ENCODE data around the gene EIF2A. TPM values are rescaled to one million over a fixed set of nuclear protein-coding genes. Genes with fewer than 3 reads are reported as not detected.

Gene EIF2A
- polyA plus RNA-seq, 2 of the 4 experiments (the other 2 are of a cell fraction): 105 to 141 TPM

GRCh38 chr3:150515210-150515609 lies 31.4 kb upstream of the EIF2A start:
- no peak for FAIRE-seq
- no peak for DNase-seq (ENCODE audit: low read depth in 1 of 2, low spot score in 1 of 2)
- CTCF ChIA-PET: no interaction called here
- POLR2A ChIA-PET: interaction anchor here (0.7 to 1.0 kb wide), 2 partner anchors 31 to 62 kb away, joined by 3 to 4 read pairs; partner anchors contain the start of genes EIF2A and SERP1
- TF ChIP-seq NFE2L2 (conservative IDR thresholded peaks at IDR 0.05; ENCODE audit: low read length) (peak; percentile 82), MYC (IDR thresholded peaks at IDR 0.05; ENCODE audit: borderline replicate concordance, low read length) (no peak), MAFK (IDR thresholded peaks at IDR 0.05; ENCODE audit: partially characterized antibody) (peak; percentile 92)
- no peak overlapping the region for H3K27ac ChIP-seq
- H3K9me3 ChIP-seq: no peaks in the 10 kb centered on the region
- ATAC-seq: no peak
- H3K4me1 ChIP-seq: no peaks in the 10 kb centered on the region
- no peak overlapping the region for H3K4me3 ChIP-seq
- H3K4me2 ChIP-seq: no peak overlapping the region
- WGBS (ENCODE audit: missing lambda C conversion rate): 82% methylated on average over 4 of the region's 4 CpGs

DNA sequence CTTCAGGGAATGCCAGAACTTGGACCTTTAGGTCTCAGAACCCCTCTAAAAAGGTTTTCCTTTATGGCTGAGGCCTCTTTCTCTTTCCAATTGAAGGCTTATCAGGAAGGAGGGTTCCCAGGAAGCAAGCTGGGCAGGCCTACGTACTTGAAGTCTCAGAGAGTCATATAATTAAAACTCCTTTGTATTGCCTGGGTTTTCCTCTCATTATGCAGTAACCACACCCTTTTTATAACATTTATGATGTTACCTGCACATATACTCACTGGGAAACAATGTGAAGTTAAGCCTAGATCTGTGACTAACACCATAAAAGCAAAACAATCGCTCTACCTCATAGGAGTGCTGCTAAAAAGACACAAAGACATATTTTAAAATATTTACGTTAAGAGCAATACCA lies 27.6 kb upstream of the EIF2A start:
- CTCF ChIA-PET: interaction anchor here (1.1 to 1.3 kb wide), 2 partner anchors 16 to 291 kb away, joined by 3 read pairs; no protein-coding TSS in a partner anchor
- ATAC-seq: no peak
- FAIRE-seq: no peak

GRCh38 chr3:150520408-150520807 lies 26.2 kb upstream of the EIF2A start:
- POLR2A ChIA-PET: no interaction called here
- ATAC-seq (peak; percentile 34 to 45; a peak in 3 of 6 replicates), DNase-seq (ENCODE audit: low read depth in 1 of 2, low spot score in 1 of 2) (no peak), FAIRE-seq (no peak)
- no peaks in the 10 kb centered on the region for H3K9me3 ChIP-seq
- H3K4me2 ChIP-seq: peak overlapping the region; percentile 65
- H3K27ac ChIP-seq: no peak overlapping the region
- no peak for TF ChIP-seq MAX (IDR thresholded peaks at IDR 0.05)
- no peak for TF ChIP-seq CHD2 (IDR thresholded peaks at IDR 0.05; ENCODE audit: low read length, partially characterized antibody)
- TF ChIP-seq BCL3 (IDR thresholded peaks at IDR 0.05): no peak
- TF ChIP-seq RAD21 (conservative IDR thresholded peaks at IDR 0.05 in 1 of 2, IDR thresholded peaks at IDR 0.05 in 1 of 2): no peak
- no peak for TF ChIP-seq NFE2L2 (conservative IDR thresholded peaks at IDR 0.05; ENCODE audit: low read length)
- no peak for TF ChIP-seq EHMT2 (IDR thresholded peaks at IDR 0.05; ENCODE audit: low read depth)
- TF ChIP-seq MYC (IDR thresholded peaks at IDR 0.05; ENCODE audit: borderline replicate concordance, low read length): no peak
- no peak for TF ChIP-seq FOXS1 (CRISPR knock-in tag; IDR thresholded peaks at IDR 0.05)
- TF ChIP-seq BHLHE40 (IDR thresholded peaks at IDR 0.05; ENCODE audit: low read depth, low read length): no peak
- no peak for TF ChIP-seq CHD4 (IDR thresholded peaks at IDR 0.05; ENCODE audit: borderline replicate concordance)
- no peak for TF ChIP-seq RARB (CRISPR knock-in tag; IDR thresholded peaks at IDR 0.05)
- WGBS (ENCODE audit: missing lambda C conversion rate): 63% methylated on average over 24 of the region's 24 CpGs
- H3K4me1 ChIP-seq: no peaks in the 10 kb centered on the region
- peak overlapping the region; percentile 39 for H3K4me3 ChIP-seq
- CTCF ChIA-PET: interaction anchor here (0.6 to 2.4 kb wide), 4 partner anchors 11 to 216 kb away, joined by 3 to 12 read pairs (median 4); no protein-coding TSS in a partner anchor

More for the DNA sequence above, 27.6 kb upstream of the EIF2A start:
- WGBS (ENCODE audit: missing lambda C conversion rate): 73% methylated on average over 3 of the region's 3 CpGs
- Histone ChIP-seq H3K4me2 (no peak overlapping the region), H3K4me1 (no peaks in the 10 kb centered on the region), H3K4me3 (no peak overlapping the region), H3K27ac (no peak overlapping the region), H3K9me3 (no peaks in the 10 kb centered on the region)
- no peak for DNase-seq (ENCODE audit: low read depth in 1 of 2, low spot score in 1 of 2)
- POLR2A ChIA-PET: no interaction called here
- no peak for TF ChIP-seq KDM5A (IDR thresholded peaks at IDR 0.05)
- no peak for TF ChIP-seq TFCP2L1 (CRISPR knock-in tag; IDR thresholded peaks at IDR 0.05)
- TF ChIP-seq E2F6 (IDR thresholded peaks at IDR 0.05; ENCODE audit: borderline replicate concordance, low read depth): no peak
- no peak for TF ChIP-seq MAFK (IDR thresholded peaks at IDR 0.05; ENCODE audit: partially characterized antibody)
- no peak for TF ChIP-seq CEBPB (IDR thresholded peaks at IDR 0.05)
- TF ChIP-seq CBX8 (IDR thresholded peaks at IDR 0.05): no peak
- TF ChIP-seq JUNB (IDR thresholded peaks at IDR 0.05): no peak
- TF ChIP-seq HOXA7 (CRISPR knock-in tag; IDR thresholded peaks at IDR 0.05): no peak
- no peak for TF ChIP-seq EHF (CRISPR knock-in tag; IDR thresholded peaks at IDR 0.05)
- no peak for TF ChIP-seq HES2 (IDR thresholded peaks at IDR 0.05)
- no peak for TF ChIP-seq NR3C1 (IDR thresholded peaks at IDR 0.05)
- TF ChIP-seq ZFP36 (IDR thresholded peaks at IDR 0.05; ENCODE audit: borderline replicate concordance, partially characterized antibody): no peak
- no peak for TF ChIP-seq HOXB13 (CRISPR knock-in tag; IDR thresholded peaks at IDR 0.05; ENCODE audit: low read depth)
- TF ChIP-seq POLR2A (IDR thresholded peaks at IDR 0.05; ENCODE audit: low read length): no peak
- no peak for TF ChIP-seq HOXB5 (CRISPR knock-in tag; IDR thresholded peaks at IDR 0.05)
- TF ChIP-seq GATA3 (IDR thresholded peaks at IDR 0.05; ENCODE audit: borderline replicate concordance): no peak
- no peak for TF ChIP-seq SREBF2 (IDR thresholded peaks at IDR 0.05)
